BJ (cell line): ENCODE data around the gene SUPV3L1. TPM values are rescaled to one million over a fixed set of nuclear protein-coding genes. Genes with fewer than 3 reads are reported as not detected.

ENCODE experiments used
- CTCF ChIA-PET: fragments of 350-600 bp; formaldehyde crosslinking; extraction: SDS; loops from one replicate; lab custom pipeline; 2021; ENCODE audit warnings: antibody characterized with exemption, inconsistent platforms; lab: Yijun Ruan, JAX
- POLR2A ChIA-PET: fragments of 300-600 bp; sonication (Branson Sonifier 250); formaldehyde crosslinking; extraction: SDS; loops from one replicate; lab custom pipeline; 2021; ENCODE audit warnings: antibody characterized with exemption; lab: Charles Lee
- DNase-seq: peaks from one replicate; pipeline ENCODE4 v3.0.0-alpha.2; 2011; ENCODE audit warnings: low read depth
- H3K27me3 ChIP-seq: 2 replicates; pipeline ENCODE4 v1.6.0; 2011; ENCODE audit warnings: low read length; ENCODE audit not compliant: control insufficient read depth, insufficient read depth
- H3K36me3 ChIP-seq: 2 replicates; pipeline ENCODE4 v1.5.1; 2011; ENCODE audit warnings: low read length; ENCODE audit not compliant: control insufficient read depth, insufficient read depth
- H3K4me3 ChIP-seq: 2 replicates; pipeline ENCODE4 v1.5.1; 2011; ENCODE audit warnings: low read depth, mild to moderate bottlenecking, control low read depth, low read length
- CTCF ChIP-seq: IDR thresholded peaks from 2 replicates; pipeline ENCODE4 v1.5.1; 2011; ENCODE audit warnings: low read depth, mild to moderate bottlenecking, control low read depth, inconsistent platforms, low read length, moderate library complexity; ENCODE audit not compliant: insufficient read depth
- polyA plus RNA-seq: library from polyadenylated mRNA; depleted of rRNA; stranded (reverse); fragments of >200 nt; gene quantifications from 2 replicates; pipeline ENCODE4 v1.2.3, GENCODE V29; 2011

The SUPV3L1 gene
- polyA plus RNA-seq, 1 experiment, result 17.1 TPM

GRCh38 chr10:69239816-69240434, 59.9 kb downstream of the SUPV3L1 start:
- POLR2A ChIA-PET, result no interaction called here
- TF ChIP-seq CTCF, result no peak
- Histone ChIP-seq H3K4me3 (no peak overlapping the region), H3K27me3 (no peaks in the 10 kb centered on the region), H3K36me3 (no peaks in the 10 kb centered on the region)
- no peak for DNase-seq
- CTCF ChIA-PET, result interaction anchor here (0.7 to 10.0 kb wide), 5 partner anchors 143 to 168 kb away, joined by 4 to 110 read pairs (median 9); no protein-coding TSS in a partner anchor

DNA sequence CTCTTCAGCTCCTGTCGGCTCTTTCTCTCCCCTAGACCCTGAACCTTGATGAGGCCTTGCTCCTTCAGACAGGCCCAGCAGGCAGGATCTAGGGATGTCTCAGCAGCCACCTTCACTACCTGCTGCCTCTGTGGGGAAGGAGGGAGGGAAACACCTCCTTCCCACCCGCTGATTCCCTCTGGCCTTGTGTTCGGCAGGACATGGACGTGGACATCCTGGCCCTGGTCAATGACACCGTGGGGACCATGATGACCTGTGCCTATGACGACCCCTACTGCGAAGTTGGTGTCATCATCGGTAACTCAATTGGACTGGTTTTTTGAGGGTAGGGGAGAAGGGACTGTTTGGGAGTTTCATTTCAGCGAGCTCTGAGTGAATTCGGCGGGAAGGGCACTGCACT, 60.4 kb downstream of the SUPV3L1 start:
- Histone ChIP-seq H3K4me3 (no peak overlapping the region), H3K27me3 (no peaks in the 10 kb centered on the region), H3K36me3 (no peaks in the 10 kb centered on the region)
- CTCF ChIA-PET, result interaction anchor here (1.0 to 10.0 kb wide), 3 partner anchors 142 to 167 kb away, joined by 4 to 110 read pairs (median 9); no protein-coding TSS in a partner anchor
- TF ChIP-seq CTCF, result no peak
- POLR2A ChIA-PET, result no interaction called here
- DNase-seq, result no peak

- no peaks in the 10 kb centered on the region for H3K36me3 ChIP-seq
- no peak overlapping the region for H3K4me3 ChIP-seq
- CTCF ChIA-PET, result interaction anchor here (0.9 to 10.0 kb wide), 5 partner anchors 10 to 152 kb away, joined by 3 to 110 read pairs (median 4); no protein-coding TSS in a partner anchor
- no peak for TF ChIP-seq CTCF
- H3K27me3 ChIP-seq, result no peaks in the 10 kb centered on the region
- no peak for DNase-seq
- POLR2A ChIA-PET, result no interaction called here
Observed at GRCh38 chr10:69241575-69241974, 61.5 kb downstream of the SUPV3L1 start.

- Histone ChIP-seq H3K36me3 (no peaks in the 10 kb centered on the region), H3K27me3 (no peaks in the 10 kb centered on the region), H3K4me3 (no peak overlapping the region)
- POLR2A ChIA-PET, result no interaction called here
- DNase-seq, result no peak
- CTCF ChIA-PET, result interaction anchor here (0.9 to 10.0 kb wide), 7 partner anchors 11 to 265 kb away, joined by 3 to 110 read pairs (median 4); no protein-coding TSS in a partner anchor
- no peak for TF ChIP-seq CTCF
Observed at GRCh38 chr10:69242040-69242851, 62.2 kb downstream of the SUPV3L1 start.

GRCh38 chr10:69242852-69243212, 62.8 kb downstream of the SUPV3L1 start:
- ChIA-PET CTCF (interaction anchor here (1.0 to 10.0 kb wide), 5 partner anchors 10 to 265 kb away, joined by 3 to 110 read pairs (median 4); no protein-coding TSS in a partner anchor), POLR2A (no interaction called here)
- no peak for TF ChIP-seq CTCF
- DNase-seq, result no peak
- H3K36me3 ChIP-seq, result no peaks in the 10 kb centered on the region
- no peaks in the 10 kb centered on the region for H3K27me3 ChIP-seq
- no peak overlapping the region for H3K4me3 ChIP-seq
